CMK (cell line): ENCODE data around the gene ARGLU1.
"Not testable (repeated sequence)": the region's sequence is repeated elsewhere in the genome, so short reads cannot be mapped to it uniquely, and the experiment has no call there.

Experiments used
- DNase-seq: peaks from one replicate; pipeline ENCODE4 v3.0.0-alpha.2; 2010; ENCODE audit warnings: low read depth

The ARGLU1 gene

DNA sequence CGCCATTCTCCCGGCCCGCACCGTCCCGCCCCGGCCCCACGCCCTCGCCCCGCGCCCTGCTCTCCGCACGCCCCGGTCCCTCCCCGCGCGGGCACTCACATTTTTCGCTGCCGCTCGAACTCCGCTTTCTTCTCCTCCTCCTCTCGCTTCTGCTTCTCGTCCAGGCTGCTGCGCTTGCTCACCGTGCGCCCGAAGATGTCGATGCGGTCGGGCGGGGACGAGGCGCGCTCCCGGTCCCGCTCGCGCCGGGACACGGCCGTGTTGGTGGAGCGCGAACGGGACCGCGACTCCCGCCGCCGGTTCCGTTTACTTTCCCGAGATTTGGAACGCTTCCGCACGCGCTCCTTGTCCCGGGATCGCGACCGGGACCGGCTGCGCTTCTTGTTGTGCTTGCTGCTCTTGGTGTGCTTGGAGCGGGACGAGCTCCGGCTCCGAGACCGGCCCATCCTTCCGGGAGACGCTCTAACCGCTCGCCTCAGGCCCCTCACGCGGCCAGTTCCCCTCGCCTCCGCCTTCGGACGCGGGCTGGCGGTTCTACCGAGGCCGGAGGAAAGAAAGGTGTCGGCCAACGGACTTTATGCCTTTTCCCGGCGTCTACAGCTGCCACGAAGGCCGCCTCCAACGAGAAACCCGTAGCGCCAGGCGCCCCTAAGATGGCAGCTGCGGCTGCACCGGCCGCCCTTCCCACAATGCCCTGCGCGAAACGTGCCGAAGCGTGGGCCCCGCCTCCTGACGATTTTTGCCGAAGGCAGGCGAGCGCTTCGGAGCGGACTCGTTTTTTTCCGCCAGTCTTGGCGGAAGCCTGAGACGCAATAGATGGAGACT, at the start of gene ARGLU1:
ARGLU1 (minus strand) TSS at position 664 of the 825 bp plus-strand sequence; CDS start at position 446, 218 bp downstream.
- peak; percentile 71 for DNase-seq

- DNase-seq = no peak
Observed at GRCh38 chr13:106617561-106617960, 49.6 kb upstream of the ARGLU1 start.

GRCh38 chr13:106616729-106617128, 48.8 kb upstream of the ARGLU1 start:
- no peak for DNase-seq

DNA sequence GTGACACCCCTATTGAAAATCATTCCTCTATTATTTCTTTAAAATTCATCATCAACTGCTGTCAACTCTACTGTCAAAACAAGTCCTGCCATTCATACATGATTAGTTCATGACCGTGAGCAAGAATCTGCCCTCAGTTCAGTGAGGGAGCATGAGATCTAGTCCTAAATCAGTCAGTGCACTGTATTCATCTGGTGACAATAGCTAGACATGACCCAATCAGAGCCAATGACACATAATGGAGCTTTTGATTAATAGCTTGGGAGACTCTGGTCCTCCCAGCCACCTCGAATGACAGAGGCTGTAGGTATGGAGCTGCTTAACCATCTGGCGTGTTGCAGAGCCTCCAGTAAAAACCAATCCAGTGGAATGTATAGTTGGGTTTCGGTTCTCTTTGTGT, 46.9 kb upstream of the ARGLU1 start:
- no peak for DNase-seq

DNA sequence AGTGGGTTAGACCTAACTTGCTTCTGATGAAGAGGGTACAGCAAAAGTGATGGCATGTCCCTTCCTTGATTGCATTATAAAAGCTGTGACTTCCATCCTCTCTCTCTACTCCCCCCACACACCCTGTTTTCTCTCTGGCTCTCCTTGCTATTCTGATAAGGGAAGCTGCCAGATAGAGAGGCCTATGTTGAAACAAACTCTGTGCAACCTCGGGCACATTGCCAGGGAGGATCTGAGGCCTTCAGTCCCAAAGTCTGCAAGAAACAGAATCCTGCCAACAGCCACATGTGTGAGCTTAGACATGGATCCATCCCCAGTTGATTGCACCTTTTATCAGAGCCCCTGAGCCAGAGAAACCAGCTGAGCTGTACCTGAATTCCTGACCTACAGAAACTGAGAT, 44.8 kb upstream of the ARGLU1 start:
- DNase-seq = no peak

- no peak for DNase-seq
Observed at GRCh38 chr13:106610486-106610885, 42.5 kb upstream of the ARGLU1 start.

GRCh38 chr13:106609116-106609515, 41.2 kb upstream of the ARGLU1 start:
- DNase-seq = no peak

- DNase-seq = no peak
Observed at GRCh38 chr13:106603546-106603945, 35.6 kb upstream of the ARGLU1 start.

DNA sequence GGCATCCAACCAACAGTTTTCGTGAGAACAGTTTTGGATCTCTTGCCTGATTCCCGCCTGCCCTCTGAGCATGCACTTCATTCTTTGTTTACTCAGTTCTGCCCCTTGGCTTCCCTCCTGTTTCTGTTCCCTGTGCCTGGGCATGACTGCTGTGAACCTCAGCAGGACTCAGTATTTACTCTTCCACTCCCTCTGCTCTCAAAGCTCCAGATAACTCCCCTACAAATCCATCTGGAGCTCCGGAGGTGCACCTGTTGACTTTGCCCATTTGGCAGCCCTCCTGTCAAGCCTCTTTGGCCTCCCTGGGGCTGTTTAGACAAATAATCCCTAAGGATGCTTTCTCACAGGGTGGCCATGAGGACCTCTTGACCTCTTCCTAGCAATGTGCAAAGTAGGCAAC, 34.2 kb upstream of the ARGLU1 start:
- no peak for DNase-seq

GRCh38 chr13:106601489-106601888, 33.6 kb upstream of the ARGLU1 start:
- no peak for DNase-seq

DNA sequence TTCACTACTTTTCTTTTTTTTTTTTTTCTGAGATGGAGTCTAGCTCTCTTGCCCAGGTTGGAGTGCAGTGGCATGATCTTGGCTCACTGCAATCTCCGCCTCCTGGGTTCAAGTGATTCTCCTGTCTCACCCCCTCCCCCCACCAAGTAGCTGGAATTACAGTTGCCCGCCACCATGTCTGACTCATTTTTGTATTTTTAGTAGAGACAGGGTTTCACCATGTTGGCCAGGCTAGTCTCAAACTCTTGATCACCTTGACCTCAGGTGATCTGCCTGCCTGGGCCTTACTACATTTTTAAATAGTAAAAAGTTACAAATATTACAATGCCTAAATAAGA, 32.8 kb upstream of the ARGLU1 start:
- DNase-seq = not testable (repeated sequence)

DNA sequence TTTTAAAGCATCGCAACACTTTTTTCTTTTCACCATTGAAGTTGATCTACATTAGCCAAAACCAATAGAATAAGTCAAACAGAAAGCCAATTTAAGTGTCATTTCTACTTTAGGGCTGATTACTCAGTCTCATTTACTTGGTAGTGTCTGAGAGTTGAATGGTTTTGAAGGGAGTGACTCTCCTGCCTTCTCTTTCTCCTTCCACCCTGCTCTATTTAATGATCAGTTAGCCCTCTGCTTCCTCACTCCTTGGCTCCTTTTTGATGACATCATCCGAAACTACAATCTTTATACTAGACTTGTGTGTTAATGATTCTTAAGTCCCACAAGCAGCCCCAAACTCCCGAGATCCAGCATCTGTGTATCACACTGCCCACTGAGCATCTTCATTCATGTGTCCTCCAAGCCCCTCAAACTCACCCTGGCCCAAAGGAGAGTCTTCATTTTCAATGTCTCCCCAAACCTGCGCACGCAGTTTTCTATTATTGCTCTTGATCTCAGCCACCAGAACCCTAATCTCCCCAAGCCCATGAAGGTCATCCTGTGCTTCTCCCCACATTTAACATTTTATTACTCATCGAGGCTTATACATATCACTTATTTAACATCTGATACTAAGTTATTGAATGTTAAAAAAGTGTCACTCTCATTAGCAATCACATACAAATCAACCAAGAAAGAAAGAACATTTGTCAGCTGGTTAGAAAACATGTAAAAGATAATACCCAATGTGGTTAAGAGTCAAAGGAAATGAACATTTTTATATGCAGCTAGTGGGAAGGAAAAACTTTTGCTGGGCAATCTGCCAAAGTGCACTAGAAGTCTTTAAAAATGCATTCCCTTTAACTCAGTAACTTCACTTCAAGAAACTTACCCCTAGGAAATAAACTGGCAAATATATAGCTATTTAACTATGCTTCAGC, 32.2 kb upstream of the ARGLU1 start:
- DNase-seq = no peak

DNA sequence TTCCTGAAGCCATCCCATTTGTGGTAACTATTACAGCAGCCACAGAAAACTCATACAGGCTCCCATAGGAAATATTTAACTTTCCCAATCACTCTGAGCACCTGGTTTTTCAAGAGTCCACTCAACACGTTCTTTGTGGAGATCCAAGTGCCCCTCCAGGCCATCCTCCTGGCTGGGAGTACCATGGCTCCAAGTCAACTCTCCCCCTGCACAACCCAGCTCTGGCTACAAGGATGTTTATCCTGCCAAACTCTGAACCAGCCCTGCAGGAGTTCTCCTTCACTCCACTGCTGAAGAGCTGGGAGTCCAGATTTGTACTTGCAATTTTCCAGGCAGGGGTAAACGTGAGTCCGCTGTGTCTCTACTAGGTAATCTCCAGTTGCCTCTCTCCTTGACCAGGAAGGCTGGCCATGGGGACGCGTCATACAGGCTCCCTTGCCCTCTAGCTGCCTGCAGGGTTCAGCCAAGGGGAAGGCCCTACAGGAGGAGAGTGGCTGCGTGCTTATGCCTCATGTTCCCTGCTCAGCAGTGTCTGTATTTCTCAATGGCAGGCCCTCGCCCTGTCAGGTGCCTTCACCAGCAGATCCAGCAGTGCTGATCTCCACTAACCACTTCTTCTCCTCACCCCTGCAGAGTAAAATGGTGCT, 29.9 kb upstream of the ARGLU1 start:
- no peak for DNase-seq

- no peak for DNase-seq
Observed at GRCh38 chr13:106597186-106597585, 29.2 kb upstream of the ARGLU1 start.

GRCh38 chr13:106596275-106596937, 28.5 kb upstream of the ARGLU1 start:
- no peak for DNase-seq

- no peak for DNase-seq
Observed at GRCh38 chr13:106595625-106596024, 27.7 kb upstream of the ARGLU1 start.

DNA sequence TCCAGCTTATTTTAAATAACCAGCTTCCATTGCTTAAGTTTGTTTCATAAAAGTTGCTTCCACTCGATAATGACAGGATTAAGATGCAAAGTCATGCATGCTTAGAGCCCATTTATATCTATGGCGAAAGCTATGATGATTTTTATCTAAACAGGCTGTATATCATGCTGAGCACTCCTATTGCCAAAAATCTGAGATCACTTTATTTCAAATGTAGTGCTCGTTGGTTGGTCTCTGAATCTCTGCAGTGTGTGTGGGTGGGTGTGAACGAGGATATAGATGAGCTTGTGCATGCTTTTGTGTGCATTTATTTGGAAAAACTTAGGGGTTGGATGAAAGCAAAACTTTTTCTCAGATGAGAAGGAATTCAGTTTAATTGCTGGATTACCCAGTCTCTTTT, 27.0 kb upstream of the ARGLU1 start:
- no peak for DNase-seq

- DNase-seq = no peak
Observed at GRCh38 chr13:106593132-106593531, 25.2 kb upstream of the ARGLU1 start.

DNA sequence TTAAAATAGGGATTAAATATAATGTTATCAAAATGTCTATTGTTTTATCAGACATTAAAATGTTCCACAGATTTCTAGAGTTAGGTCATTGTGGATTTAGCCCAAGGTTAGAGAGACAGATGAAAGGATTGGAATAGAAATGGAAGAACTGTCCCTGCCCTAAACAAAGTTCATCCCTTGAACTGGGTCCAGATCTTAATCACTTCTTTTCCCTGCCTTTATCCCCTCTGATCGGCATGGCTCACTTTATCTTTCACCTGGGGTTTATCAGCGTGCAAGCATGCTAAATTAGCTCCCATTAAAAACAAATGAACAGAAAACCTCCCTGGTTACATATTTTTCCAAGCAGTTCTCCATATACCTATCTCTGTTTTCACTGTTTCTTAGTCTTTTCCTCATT, 23.4 kb upstream of the ARGLU1 start:
- no peak for DNase-seq

- DNase-seq = no peak
Observed at GRCh38 chr13:106589716-106590115, 21.8 kb upstream of the ARGLU1 start.

DNA sequence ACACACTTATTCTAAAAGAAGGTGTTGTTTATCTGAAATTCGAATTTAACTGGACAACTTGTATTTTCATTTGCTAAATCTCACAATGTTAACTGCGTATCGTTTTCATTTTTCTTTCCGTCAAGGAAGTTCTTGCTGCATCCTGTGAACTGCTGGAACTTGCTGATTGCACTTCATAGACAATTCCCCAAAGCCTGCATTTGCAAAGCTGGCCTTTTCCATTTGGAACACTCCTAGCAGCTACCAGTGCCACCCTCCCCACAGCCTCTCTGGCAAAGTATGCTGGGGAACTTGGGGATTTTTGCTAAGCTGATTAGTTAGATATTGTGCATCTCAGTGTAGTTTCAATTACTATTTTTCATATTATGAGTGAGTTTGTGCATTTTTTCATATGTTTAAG, 20.4 kb upstream of the ARGLU1 start:
- DNase-seq = no peak

GRCh38 chr13:106587787-106588186, 19.9 kb upstream of the ARGLU1 start:
- DNase-seq = no peak
